A549 (cell line): ENCODE data around the gene TSPAN19.

Experiments used
- CHD2 ChIP-seq: fragments of 150-350 bp; IDR thresholded peaks from 2 replicates; pipeline ENCODE4 v1.6.1; 2014; ENCODE audit warnings: low read length; ENCODE audit not compliant: partially characterized antibody
- CTCF ChIP-seq: fragments of >200 bp; sonication (Bioruptor Twin); formaldehyde crosslinking; IDR thresholded peaks from 3 replicates; pipeline ENCODE4 v1.5.1; 2016
- HMGXB4 ChIP-seq: fragments of 250-450 bp; sonication (Bioruptor Pico); IDR thresholded peaks from 2 replicates; pipeline ENCODE4 v1.5.0; 2021; ENCODE audit warnings: mild to moderate bottlenecking, moderate library complexity, borderline replicate concordance
- MAFK ChIP-seq: fragments of 450-650 bp; IDR thresholded peaks from 2 replicates; pipeline ENCODE4 v1.6.1; 2014; ENCODE audit not compliant: partially characterized antibody
- NFE2L2 ChIP-seq: fragments of 150-350 bp; conservative IDR thresholded peaks from 2 replicates; pipeline ENCODE4 v1.6.1; 2014; ENCODE audit warnings: low read length
- NR3C1 ChIP-seq: fragments of >200 bp; sonication (Bioruptor Twin); formaldehyde crosslinking; IDR thresholded peaks from 3 replicates; pipeline ENCODE4 v1.6.1; 2017
- PHF8 ChIP-seq: fragments of 200-600 bp; sonication (generic); IDR thresholded peaks from 2 replicates; pipeline ENCODE4 v1.6.1; 2016; ENCODE audit warnings: low read depth, mild to moderate bottlenecking, antibody characterized with exemption, moderate library complexity, borderline replicate concordance
- POLR2A ChIP-seq: IDR thresholded peaks from 2 replicates; pipeline ENCODE4 v1.6.1; 2012; ENCODE audit warnings: mild to moderate bottlenecking, low read length

- TF ChIP-seq CTCF (no peak), POLR2A (no peak), MAFK (no peak), PHF8 (no peak), NFE2L2 (no peak), NR3C1 (no peak), HMGXB4 (CRISPR knock-in tag) (no peak), CHD2 (no peak)
Measured at GRCh38 chr12:85085066-85085465, 49.0 kb upstream of the TSPAN19 start.
